Stimulated activated CD8-positive, alpha-beta memory T cell treated with anti-CD3 and anti-CD28 coated beads, Interleukin-7, amount 100 ng/mL, for 4 hours (primary cell): ENCODE measurements around the gene MYLK3.

Source experiments
- DNase-seq, 2 donors: peaks; one replicate each; pipeline ENCODE4 v3.0.0-alpha.2; 2020; ENCODE audit warnings: low read depth in 2 of 2

Gene MYLK3

DNA sequence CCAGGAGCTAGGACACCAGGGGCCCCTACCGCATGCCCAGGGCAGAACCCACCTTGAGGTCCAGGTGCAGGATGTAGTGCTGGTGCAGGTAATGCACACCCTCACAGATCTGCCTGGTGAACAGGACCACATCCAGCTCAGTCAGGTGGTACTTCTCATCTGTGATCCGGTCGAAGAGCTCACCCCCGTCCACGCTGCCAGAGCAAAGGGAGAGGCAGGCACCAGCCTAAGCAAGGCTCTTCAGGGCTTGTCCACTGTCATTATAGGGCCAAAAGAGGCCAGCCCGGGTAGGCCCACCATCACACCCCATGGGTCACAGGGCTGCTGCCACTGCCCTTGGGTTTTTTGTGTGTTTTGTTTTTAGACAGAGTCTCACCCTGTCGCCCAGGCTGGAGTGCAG is 21.0 kb downstream of the MYLK3 start:
- no peak for DNase-seq

DNA sequence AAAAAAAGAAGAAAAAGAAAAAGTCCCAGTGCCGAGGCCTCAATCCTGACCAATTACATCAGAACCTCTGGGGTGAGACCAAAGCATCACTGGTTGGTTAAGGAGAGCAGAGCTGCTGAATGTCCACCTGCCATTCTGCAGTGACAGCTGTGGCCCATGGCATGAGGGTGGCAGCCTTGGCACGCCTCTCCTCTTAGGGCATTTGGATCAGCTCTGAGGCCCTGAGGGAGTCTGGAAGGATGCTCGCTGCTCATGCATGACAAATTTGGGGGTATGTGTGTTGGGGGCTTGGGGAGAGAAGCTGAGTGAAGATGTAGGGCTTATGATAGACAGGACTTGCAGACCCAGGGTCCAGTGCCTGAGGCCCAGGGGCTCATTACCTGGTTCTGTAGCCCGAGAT is 26.3 kb downstream of the MYLK3 start:
- DNase-seq = no peak

DNA sequence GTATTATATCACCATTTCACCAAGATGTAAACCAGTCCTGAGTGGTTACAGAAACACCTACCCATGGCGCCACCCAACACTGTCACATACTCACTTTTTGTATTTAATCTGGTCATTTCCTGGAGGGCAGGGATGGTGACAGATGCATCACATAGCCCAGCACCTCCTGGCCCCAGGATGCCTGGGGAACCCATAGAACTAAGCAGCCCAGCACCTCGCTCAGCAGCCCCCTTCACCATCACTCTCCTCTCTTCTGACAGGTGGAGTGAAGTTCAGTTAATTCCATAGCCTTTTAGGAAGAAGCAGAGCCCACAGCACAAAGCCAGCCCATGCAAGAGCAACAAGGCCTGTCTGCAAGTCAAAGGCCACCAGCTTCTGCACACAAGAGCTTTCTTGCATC is 27.5 kb downstream of the MYLK3 start:
- no peak for DNase-seq

DNA sequence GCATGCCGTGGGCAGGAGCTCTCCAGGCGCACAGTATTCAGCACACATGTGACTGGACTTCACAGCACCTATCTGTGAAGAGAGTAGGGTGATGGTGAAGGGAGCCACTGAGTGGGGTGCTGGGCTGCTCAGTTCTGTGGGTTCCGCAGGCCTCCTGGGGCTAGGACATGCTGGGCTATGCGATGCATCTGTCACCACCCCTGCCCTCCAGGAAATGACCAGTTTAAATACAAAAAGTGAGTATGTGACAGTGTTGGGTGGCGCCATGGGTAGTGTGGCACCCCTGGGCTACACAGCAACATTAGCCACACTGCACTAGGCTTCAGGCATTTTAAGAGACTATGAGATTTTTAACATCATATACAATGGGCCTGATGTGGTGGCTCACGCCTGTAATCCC is 28.6 kb downstream of the MYLK3 start:
- DNase-seq = no peak

DNA sequence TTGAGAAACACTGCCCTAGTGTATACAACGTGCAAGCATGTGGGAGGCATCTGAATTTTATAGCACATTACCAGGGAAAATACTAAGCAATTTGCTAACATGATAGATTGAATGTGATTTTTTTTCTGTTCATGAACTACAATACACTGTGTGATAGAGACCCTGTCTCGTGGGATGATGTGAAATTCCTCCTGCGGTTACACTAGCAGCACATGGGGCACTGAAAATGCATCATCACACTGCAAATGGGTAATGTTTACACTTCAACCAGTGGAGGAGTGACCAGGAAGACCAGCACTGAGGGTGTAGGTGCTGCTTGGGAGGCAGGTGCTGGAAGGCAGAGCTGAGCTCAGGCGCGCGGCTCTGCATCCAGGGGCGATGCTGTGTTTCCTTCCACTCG is 29.9 kb downstream of the MYLK3 start:
- DNase-seq = no peak

DNA sequence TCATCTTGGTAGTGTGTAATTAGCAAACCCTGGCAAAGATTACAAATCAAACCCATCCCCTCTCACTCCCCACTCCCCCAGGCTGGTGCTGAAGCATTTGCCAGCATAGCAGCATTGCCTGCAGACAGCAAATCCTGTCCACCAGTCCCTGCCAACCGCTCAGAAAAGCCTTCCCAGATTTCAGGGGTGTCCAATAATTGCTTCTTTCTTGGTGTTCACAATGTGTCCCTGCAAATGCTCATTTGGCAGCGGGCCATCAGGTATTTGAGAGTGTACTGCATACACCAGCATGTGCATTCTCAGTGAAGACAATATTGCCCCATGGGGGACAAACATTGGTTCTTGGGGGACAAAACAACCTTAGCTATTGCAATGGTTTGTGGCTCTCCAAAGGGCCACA is 30.5 kb downstream of the MYLK3 start:
- no peak for DNase-seq

DNA sequence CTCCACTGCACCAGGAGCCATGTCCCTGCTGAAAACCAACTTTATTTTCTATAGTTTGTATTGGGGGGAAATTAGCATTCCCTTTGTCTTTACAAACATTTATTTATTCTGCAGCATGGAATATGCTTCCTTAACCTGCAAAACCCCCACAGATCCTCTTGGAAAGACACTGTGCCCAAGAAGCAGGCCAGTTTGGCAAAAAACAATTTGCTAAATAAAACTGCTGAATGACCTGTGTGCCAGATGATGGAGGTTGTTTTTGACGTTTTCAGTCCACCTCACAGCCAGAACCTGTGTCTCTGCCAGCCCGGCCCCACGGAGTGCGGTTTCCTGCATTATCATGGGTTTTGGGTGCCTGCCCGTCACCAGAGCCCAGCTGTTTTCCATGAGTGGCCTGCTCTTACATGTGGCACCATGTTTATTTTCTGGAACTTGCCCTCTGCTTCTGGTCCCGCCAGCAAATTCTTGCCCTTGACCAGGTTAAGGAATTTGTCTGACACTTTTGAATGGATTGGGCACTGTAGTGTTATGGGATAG is 32.3 kb downstream of the MYLK3 start:
- DNase-seq = no peak

DNA sequence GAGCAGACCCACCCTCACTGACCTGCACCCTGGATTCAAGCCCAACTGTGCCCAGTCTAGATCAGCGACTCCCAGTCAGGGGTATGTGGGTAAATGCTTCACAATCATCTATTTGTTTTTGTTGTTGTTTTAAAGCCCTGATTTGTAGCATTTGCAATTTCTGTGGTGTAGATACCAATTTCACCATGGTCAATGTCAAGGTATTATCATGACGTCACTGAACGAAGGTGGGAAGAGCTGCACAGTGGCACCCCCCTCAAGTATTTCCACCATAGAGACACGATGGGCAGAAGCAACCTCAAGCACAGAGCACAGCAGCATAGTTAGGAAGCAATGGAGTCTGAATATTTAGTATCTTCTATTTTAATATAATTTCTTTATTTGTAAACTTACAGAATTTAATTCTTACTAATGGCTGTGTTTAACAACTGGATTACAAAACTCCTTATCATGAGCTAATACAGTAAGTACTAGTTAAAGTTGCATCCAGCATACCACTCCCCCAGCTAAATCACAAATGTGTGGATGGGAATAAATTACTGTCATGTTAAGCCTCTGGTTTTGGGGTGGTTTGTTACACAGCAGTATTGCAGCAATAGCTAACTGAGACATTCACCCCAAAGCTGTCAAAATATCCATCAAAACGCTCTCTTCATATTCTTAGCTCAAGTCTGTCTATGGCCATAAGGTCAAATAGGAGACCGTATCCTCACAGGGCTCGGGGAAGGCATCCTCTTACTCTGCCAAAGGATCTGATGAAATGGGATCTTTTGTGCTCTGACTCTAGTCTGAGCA is 33.1 kb downstream of the MYLK3 start:
- DNase-seq = no peak

DNA sequence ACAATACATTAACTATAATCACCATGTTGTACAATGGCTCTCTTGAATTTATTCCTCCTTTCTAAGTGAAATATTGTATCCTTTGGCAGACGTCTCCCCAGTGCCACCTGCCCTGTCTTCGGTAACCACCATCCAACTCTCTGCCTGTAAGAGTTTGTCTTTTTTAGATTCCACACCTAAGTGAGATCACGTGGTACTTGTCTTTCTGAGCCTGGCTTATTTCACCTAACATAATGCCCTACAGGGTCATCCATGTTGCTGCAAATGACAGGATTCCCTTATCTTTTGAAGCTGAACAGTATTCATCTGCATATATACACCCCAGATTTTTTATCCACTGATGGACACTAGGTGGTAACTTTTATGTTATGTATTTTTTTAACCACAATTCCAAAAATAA is 34.5 kb downstream of the MYLK3 start:
- no peak for DNase-seq

DNA sequence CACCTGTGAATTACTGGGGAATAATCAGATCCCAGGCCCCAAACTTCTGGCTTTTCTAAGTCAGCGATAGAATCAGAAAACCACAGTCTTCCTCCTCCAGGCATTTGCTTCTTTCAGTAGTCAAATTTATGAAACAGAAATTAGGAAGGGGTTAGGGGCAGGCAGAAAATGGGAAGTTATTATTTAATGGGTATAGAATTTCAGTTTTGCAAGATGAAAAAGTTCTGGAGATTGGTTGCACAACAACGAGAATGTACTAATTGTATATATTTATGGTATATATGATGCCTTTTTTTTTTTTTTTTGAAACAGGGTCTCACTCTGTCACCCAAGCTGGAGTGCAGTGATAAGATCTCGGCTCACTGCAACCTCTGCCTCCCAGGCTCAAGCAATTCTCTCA is 35.2 kb downstream of the MYLK3 start:
- no peak for DNase-seq

DNA sequence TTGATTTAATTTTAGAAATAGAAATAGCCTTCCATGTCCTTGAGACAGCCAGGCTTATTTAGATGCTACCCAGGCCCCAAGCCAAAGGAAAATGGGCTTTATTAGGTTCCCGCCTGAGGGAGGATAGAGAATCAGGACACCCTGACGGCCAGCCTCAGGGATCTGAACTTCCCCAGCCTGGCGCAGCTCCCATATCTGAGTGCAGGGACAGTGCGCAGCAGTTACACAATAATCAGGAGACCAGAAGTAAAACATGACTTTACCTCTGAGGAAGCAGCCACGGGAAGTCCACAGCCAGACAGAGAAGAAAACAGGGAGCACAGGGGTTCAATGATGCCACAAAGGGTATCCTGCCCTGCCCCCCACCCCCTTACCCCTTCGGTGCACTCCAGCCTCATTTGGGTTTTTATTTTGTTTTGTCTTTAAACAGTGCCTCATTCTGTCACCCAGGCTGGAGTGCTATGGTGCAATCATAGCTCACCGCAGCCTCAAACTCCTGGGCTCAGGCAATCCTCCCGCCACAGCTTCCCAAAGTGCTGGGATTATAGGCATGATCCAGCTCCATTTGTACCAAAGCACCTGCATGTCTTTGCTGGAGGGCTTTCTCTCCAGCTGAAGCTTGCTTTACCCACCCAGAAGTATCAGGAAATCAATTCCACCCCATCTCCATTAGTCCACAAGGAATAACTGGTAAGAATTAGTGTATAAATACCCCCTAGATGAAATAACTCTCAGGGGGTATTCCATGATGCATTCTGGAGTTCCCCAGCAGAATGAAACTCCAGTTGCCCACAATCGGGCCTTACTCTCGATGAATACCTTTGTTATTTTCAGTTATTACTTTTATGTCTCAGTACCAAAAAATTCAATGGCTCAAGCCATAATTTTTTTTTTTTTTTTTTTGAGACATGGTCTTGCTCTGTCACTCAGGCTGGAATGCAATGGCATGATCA is 36.8 kb downstream of the MYLK3 start:
- no peak for DNase-seq

DNA sequence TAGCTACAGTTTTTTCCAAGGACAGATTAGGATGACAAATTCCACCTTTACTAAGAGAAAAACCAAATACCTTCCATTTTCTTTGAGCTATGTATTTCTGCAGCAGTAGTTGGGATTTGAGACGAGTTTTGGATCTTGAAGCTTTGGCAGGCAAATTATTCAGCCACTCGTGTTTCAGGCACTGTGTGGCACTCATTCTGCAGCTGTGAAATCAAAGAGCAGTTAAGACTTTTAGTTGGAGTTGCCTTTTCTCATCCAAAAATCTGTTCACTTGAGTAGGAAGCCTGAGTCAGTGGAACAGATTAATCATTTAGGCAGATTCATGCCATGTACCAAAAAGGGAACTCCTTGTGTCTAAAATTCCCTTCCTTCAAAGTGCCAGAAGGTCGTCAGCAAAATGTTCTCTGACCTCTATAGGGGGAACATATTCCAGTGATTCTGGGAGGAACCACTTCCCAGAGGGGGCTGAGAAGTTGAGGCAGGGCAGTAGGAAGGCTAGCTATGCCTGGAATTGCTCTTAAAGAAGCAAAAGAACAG is 38.6 kb downstream of the MYLK3 start:
- no peak for DNase-seq

DNA sequence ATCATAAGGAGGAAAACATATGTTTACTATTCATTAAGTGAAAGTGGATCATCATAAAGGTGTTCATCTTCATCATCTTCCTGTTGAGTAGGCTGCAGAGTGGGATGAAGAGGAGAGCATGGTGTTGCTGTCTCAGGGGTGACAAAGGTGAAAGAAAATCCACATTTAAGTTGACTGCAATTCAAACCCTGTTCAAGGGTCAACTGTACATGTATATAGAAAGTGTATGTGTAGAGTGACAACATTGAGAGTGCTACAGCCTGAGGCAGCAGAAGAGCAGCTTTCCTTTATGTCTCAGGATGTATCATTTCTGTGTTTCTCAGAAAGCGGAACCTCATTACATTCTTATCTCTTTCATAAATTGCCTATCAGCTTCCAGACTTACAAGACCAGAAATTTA is 41.5 kb downstream of the MYLK3 start:
- DNase-seq = no peak

DNA sequence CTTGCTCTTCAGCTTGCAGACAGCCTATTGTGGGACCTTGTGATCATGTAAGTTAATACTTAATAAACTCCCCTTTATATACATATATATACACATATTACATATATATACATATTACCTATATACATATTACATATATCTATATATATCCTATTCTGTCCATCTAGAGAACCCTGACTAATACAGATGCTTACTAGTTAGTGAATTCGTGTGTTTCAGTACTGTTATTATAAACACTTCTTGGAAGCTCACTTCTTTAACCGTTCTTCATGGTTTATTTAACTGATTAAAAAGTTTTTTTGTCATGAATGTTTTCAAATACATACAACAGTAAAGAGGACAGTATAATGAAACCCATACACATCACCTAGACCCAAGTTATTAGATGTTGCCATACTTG is 46.1 kb downstream of the MYLK3 start:
- no peak for DNase-seq

DNA sequence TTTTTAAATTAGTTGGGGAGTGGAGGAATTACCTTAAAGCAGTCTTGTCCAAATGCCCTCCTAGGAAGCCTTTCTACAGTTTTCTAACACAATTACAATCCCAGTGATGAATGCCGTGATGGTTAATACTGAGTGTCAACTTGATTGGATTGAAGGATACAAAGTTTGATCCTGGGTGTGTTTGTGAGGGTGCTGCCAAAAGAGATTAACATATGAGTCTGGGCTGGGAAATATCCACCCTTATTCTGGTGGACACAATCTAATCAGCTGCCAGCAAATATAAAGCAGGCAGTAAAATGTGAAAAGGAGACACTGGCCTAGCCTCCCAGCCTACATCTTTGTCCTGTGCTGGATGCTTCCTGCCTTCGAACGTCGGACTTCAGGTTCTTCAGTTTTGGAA is 46.5 kb downstream of the MYLK3 start:
- DNase-seq = no peak

DNA sequence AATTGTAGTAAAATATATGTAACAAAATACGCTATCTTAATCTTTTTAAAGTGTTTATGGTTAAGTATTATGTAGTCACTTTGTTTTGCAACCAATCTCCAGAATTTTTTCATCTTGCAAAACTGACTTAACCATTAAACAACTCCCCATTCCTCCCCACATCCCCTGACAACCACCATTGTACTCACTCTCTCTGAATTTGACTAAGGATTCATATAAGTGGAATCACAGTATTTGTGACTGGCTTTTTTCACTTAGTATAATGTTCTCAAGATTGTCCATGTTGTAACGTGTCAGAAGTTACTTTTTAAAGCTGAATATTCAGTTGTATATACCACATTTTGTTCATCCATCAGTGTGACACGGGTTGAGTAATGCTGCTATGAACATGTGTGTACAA is 48.1 kb downstream of the MYLK3 start:
- no peak for DNase-seq

DNA sequence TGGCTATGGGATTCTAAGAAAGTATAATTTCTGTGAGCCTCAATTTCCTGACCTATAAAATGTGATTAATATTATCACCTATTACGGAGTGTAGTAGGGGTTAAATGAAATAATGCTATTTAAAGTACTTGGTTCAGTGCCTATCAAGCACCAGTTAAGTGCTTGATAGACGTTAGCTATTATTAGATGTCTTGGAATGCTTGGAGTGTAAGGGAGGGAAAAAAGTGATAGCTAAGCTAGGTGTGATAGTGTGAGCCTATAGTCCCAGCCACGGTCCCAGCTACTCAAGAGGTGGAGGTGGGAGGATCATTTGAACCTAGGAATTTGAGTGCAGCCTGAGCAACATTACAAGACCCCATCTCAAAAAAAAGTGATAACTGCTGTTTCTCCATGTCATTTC is 51.2 kb downstream of the MYLK3 start:
- no peak for DNase-seq

DNA sequence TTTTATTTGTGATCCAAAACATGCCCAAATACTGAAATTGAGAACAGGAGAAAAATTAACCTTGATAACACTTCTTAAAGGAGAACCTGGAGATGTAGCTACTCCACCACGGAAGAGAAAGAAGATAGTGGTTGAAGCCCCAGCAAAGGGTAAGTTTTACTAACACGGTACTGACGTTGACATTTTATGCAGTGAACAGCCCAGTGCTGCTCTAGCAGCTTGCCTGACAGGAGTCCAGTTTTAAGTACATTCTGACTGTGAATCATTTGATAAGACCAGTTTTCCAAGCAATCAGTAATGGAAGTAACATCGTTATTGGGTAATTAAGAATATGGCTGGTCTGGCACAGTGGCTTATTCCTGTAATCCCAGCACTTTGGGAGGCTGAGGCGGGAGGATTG is 52.2 kb downstream of the MYLK3 start:
- no peak for DNase-seq

DNA sequence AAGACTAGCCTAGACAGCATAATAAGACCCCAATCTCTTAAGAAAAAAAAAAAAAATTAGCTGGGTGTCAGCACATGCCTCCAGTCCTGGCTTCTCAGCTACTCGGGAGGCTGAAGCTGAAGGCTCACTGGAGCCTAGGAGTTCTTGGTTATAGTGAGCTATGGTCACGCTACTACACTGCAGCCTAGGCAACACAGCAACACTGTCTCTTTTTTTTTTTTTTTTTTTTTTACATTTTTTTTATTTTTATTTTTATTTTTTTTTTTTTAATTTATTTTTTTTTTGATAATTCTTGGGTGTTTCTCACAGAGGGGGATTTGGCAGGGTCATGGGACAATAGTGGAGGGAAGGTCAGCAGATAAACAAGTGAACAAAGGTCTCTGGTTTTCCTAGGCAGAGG is 54.5 kb downstream of the MYLK3 start:
- no peak for DNase-seq

DNA sequence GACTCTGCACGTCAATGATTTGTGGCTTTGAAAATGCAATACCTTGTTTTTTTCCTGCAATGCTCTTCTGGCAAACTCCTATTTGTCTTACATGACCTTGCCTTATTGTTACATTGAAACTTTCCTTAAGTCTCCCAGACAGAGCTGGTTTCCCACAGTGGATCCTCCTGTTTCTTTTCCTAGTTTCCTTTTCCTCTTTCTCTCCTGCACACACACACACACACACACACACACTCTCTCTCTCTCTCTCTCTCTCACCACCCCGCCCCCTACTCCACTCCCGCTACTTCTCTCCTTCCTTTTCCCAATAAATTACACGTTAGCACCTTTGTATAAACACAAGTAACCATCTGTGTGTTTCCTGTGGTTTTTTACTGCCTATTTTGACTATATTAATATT is 56.4 kb downstream of the MYLK3 start:
- no peak for DNase-seq

DNA sequence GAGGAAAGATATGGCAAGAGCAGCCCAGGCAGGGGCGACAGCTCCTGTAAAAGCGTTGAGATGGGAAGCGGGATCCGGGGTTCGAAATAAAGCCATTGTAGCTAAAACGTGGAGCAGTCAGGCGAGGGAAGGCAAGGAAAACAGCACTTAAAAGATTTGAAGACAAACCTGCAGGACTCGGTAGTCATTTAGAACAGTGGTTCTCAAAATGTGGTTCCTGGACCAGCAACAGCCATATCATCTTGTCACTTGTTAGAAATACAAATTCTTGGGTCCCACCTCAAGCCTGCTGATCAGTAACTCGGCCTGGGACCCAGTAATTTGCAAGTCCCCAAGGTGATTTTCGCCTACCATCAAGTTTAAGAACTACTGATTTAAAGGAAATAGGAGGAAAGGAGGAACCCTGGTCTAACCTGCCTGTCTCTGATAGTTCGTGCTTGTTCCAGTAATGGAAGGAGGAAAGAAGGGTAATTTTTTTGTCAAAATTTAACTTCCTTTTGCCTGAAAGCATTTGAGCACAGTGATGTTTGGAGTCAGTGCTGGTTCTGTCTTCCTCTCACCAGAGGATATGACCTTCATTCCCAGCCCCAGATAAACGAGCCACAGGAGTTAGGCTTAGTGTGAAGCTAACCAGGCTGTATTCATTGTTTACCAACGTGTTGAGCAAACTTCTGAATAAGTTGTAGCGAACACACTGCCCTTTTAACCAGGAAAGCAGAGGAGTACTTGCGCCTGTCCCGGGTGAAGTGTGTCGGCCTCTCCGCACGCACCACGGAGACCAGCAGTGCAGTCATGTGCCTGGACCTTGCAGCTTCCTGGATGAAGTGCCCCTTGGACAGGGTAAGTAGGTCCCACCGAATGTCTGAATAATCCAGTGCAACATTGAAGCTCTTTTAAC is 57.6 kb downstream of the MYLK3 start:
- DNase-seq = no peak
